Kidney (tissue), 14 donors: ENCODE results near the gene HSF5. TPM values are rescaled to one million over a fixed set of nuclear protein-coding genes. Genes with fewer than 3 reads are reported as not detected.

Source experiments
- DNase-seq, 5 donors: peaks; one replicate each; pipeline ENCODE4 v3.0.0-alpha.2; 2013 to 2020
- FAIRE-seq: peaks from 2 replicates; lab custom pipeline; 2012; peaks lifted over from hg19 to GRCh38; lab: Jason Lieb, UNC
- H3K27ac ChIP-seq, 2 donors: one replicate each; pipeline ENCODE4 v1.7.0; 2013; ENCODE audit warnings: low read depth in 2 of 2, low read length in 2 of 2, inconsistent platforms in 1 of 2
- H3K27me3 ChIP-seq: one replicate; pipeline ENCODE4 v1.7.1; 2013; ENCODE audit warnings: low read length, inconsistent platforms; ENCODE audit not compliant: control insufficient read depth, insufficient read depth
- H3K36me3 ChIP-seq, 3 donors: one replicate each; pipeline versions ENCODE4 v1.7.0 to v1.7.1; 2013; ENCODE audit warnings: low read length in 3 of 3, control low read depth in 1 of 3, inconsistent platforms in 1 of 3; ENCODE audit not compliant: insufficient read depth in 3 of 3, control insufficient read depth in 2 of 3
- H3K4me1 ChIP-seq, 3 donors: one replicate each; pipeline versions ENCODE4 v1.7.0 to v1.7.1; 2013; ENCODE audit warnings: low read length in 3 of 3, inconsistent platforms in 1 of 3, low read depth in 1 of 3; ENCODE audit not compliant: control insufficient read depth in 2 of 3, insufficient read depth in 2 of 3
- H3K4me3 ChIP-seq, 3 donors: one replicate each; pipeline versions ENCODE4 v1.7.0 to v1.8.1; 2013; ENCODE audit warnings: low read length in 3 of 3, control low read depth in 1 of 3, inconsistent platforms in 1 of 3
- H3K9ac ChIP-seq, 3 donors: one replicate each; pipeline versions ENCODE4 v1.7.0 to v1.7.1; 2013; ENCODE audit warnings: low read length in 3 of 3, control low read depth in 1 of 3, inconsistent platforms in 1 of 3
- H3K9me3 ChIP-seq, 3 donors: one replicate each; pipeline versions ENCODE4 v1.7.0 to v1.7.1; 2013; ENCODE audit warnings: low read length in 3 of 3, control low read depth in 1 of 3, inconsistent platforms in 1 of 3; ENCODE audit not compliant: control insufficient read depth in 2 of 3, insufficient read depth in 1 of 3
- intact Hi-C: fragments of 100-400 bp; cut with DNase I; formaldehyde crosslinking; loops from one replicate; pipeline ENCODE4 v1.11.1; 2022
- polyA plus RNA-seq: library from polyadenylated mRNA; stranded (reverse); fragments of 350-450 nt; fragmentation: Illumina TruSeq; extraction: RNeasy Lipid Tissue Mini Kit (QIAGEN cat#74804); gene quantifications from one replicate; pipeline ENCODE4 v1.2.3, GENCODE V29; 2014; ENCODE audit warnings: low read depth, low replicate concordance; ENCODE audit not compliant: insufficient read depth
- total RNA-seq: library from RNA; stranded (reverse); fragmentation: NEBNext Ultra II Directional; extraction: Animal tissue kit (Norgen Biotek cat#: 25700); gene quantifications from one replicate; pipeline ENCODE4 v1.2.1, GENCODE V29; 2021
- TF ChIP-seq, protein P1 (sequence below): IDR thresholded peaks from 3 replicates; pipeline ENCODE4 v1.5.1; 2012; ENCODE audit warnings: mild to moderate bottlenecking, moderate library complexity, borderline replicate concordance; ENCODE audit not compliant: insufficient read depth; ENCODE audit errors: extremely low read depth
- donor health status: control.
- donor health status: control.
- donor health status: control.
- donor health status: control.
- donor health status: control.
- donor health status: DM: yes; HTN: yes; CAD: no.
- donor health status: Normal renal cell carcinoma (clear cell type).

HSF5 gene
- total and polyA plus RNA-seq, 2 donors from 2014 or later: 0.19 TPM; not detected in 1

DNA sequence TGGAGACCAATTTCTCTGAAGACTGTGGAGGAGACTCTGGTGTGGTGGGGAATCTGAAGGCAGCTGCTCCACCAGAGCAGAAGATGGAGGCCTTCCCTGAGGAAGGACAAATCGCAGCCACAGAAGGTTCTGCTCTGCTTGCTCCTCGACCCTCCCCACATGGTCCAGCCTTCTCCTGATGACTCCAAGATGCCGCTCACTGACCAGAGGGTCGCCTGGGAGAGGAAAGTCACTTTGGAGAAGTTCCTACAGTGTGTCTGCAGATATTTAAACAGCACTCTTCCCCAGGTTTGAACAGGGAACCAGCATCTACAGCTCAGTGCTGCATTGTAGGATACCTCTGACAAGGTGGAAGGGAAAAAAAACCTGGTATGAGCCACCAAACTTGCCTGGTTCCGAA, 115.2 kb downstream of the HSF5 start:
- Histone ChIP-seq H3K4me3 (no peak overlapping the region), H3K4me1 (peaks cover 0 to 14% (median 6%) of the 10 kb centered on the region in 3 donors), H3K9me3 (no peaks in the 10 kb centered on the region), H3K9ac (no peak overlapping the region), H3K27ac (no peak overlapping the region), H3K36me3 (no peaks in the 10 kb centered on the region), H3K27me3 (no peaks in the 10 kb centered on the region)
- no peak for FAIRE-seq
- TF ChIP-seq, protein P1, sequence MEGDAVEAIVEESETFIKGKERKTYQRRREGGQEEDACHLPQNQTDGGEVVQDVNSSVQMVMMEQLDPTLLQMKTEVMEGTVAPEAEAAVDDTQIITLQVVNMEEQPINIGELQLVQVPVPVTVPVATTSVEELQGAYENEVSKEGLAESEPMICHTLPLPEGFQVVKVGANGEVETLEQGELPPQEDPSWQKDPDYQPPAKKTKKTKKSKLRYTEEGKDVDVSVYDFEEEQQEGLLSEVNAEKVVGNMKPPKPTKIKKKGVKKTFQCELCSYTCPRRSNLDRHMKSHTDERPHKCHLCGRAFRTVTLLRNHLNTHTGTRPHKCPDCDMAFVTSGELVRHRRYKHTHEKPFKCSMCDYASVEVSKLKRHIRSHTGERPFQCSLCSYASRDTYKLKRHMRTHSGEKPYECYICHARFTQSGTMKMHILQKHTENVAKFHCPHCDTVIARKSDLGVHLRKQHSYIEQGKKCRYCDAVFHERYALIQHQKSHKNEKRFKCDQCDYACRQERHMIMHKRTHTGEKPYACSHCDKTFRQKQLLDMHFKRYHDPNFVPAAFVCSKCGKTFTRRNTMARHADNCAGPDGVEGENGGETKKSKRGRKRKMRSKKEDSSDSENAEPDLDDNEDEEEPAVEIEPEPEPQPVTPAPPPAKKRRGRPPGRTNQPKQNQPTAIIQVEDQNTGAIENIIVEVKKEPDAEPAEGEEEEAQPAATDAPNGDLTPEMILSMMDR: no peak
- no peak for DNase-seq
- intact Hi-C loops: no loop called here

DNA sequence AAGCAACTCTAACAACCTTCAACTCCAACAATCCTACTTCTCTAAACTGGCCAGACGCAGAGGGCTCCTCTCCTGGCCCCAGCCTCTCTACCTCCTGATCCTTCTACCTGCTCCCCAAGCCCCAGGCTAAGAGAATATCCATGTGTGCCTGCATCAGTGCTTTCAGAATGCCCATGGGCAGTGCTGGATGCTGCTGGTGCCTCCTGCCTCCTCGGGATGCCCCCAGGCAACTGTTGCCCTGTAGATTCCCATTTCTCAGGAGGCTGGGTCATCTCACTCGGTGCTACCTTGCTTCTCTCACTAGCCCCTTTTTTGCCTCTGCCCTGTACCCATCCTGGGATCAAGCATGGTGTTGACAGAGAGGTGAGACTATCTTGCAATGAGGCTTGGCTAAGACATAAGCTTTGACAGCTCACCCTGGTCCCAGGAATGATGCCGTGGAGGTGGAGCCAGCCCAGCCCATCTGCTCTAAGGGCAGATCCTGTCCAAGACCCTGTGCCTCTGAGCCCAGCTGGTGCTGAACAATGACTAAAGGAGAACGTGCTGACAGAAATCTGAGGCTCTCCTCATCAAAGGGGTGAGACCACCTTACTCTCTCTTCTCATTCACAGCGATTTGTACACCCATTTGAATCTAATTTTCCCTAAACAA, 116.8 kb downstream of the HSF5 start:
- Histone ChIP-seq H3K27me3 (no peaks in the 10 kb centered on the region), H3K36me3 (no peaks in the 10 kb centered on the region), H3K4me1 (peaks cover 0 to 9% (median 3%) of the 10 kb centered on the region in 3 donors), H3K9ac (no peak overlapping the region), H3K27ac (no peak overlapping the region), H3K9me3 (no peaks in the 10 kb centered on the region), H3K4me3 (no peak overlapping the region)
- intact Hi-C loops: no loop called here
- FAIRE-seq (no peak), DNase-seq (no peak)
- TF ChIP-seq, protein P1: no peak

DNA sequence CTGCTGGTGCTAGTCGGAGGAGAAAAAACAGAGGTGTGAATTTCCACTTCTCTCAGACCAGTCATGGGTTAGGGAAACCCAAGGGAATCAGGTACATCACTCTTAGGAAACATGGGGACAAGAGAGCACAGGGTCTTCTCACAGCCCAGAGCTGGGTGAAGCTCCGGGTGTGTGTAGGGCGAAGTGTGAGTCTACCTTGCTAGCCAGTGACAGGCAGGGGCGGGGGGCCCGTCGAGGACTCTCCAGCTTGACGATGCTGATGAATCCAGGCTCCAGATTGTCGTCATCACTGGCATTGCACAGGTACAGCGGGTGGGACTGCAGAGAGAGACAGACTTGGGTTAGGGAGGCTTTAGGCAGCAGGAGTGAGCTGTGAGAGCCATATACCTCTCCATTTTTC, 117.5 kb downstream of the HSF5 start:
- Histone ChIP-seq H3K9me3 (no peaks in the 10 kb centered on the region), H3K36me3 (no peaks in the 10 kb centered on the region), H3K9ac (no peak overlapping the region), H3K27me3 (no peaks in the 10 kb centered on the region), H3K4me3 (no peak overlapping the region), H3K27ac (no peak overlapping the region), H3K4me1 (peaks cover 0 to 6% (median under 1%) of the 10 kb centered on the region in 3 donors)
- TF ChIP-seq, protein P1: no peak
- FAIRE-seq (no peak), DNase-seq (no peak)
- intact Hi-C loops: no loop called here
